Smooth muscle cell of the pulmonary artery (primary cell): ENCODE measurements around the gene C6orf52. TPM values are rescaled to one million over a fixed set of nuclear protein-coding genes. Genes with fewer than 3 reads are reported as not detected.

ENCODE experiments used
- total RNA-seq: library from RNA; depleted of rRNA; stranded (reverse); fragments of >200 nt; gene quantifications from 2 replicates; pipeline ENCODE4 v1.2.3, GENCODE V29; 2014

Gene C6orf52
- 0.46 TPM in 1 of 2 replicates, not detected in the other for total RNA-seq

GRCh38 chr6:10694302-10695085 is at the start of gene C6orf52, which contains the start of gene PAK1IP1:
C6orf52 (minus strand) TSS chr6:10694616; CDS start chr6:10687550, 7,066 bp downstream.
PAK1IP1 (plus strand) TSS chr6:10694972; CDS start chr6:10694986, 14 bp downstream.

GRCh38 chr6:10722820-10723566 is 28.6 kb upstream of the C6orf52 start, which contains the start of gene TMEM14C:
TMEM14C (plus strand) TSS chr6:10723070; CDS start chr6:10724614, 1,544 bp downstream.

Other genes with a start within 250 kb of the C6orf52 start
- gene GCNT2, start 173.3 kb downstream of the C6orf52 start, total RNA-seq = 2.0 and 11.5 TPM in 2 replicates
- 11.8 and 14.5 TPM in 2 replicates for gene PAK1IP1, start 356 bp upstream of the C6orf52 start, total RNA-seq
- gene TMEM14C, start 28.5 kb upstream of the C6orf52 start, total RNA-seq = 85.8 and 86.8 TPM in 2 replicates
- 43.3 and 59.6 TPM in 2 replicates for gene TMEM14B, start 53.2 kb upstream of the C6orf52 start, total RNA-seq
- not detected in 2 replicates for gene MAK, start 143.9 kb upstream of the C6orf52 start, total RNA-seq
- gene GCM2, start 187.4 kb upstream of the C6orf52 start, total RNA-seq = not detected in 2 replicates
- gene SYCP2L, start 192.4 kb upstream of the C6orf52 start, total RNA-seq = 0.07 TPM in 1 of 2 replicates, not detected in the other